K562 (cell line): ENCODE data around the gene CHMP2A. TPM values are rescaled to one million over a fixed set of nuclear protein-coding genes. Genes with fewer than 3 reads are reported as not detected.

ENCODE experiments used
- BHLHE40 ChIP-seq: IDR thresholded peaks from 2 replicates; pipeline ENCODE4 v1.6.1; 2011; ENCODE audit warnings: low read length, improper control_type of control experiment
- BRD4 ChIP-seq: fragments of 200-600 bp; sonication (generic); IDR thresholded peaks from 2 replicates; pipeline ENCODE4 v1.6.1; 2017; ENCODE audit warnings: inconsistent platforms
- CBFA2T2 ChIP-seq: fragments of 450-650 bp; conservative IDR thresholded peaks from 2 replicates; pipeline ENCODE4 v1.6.1; 2017; ENCODE audit warnings: mild to moderate bottlenecking
- CHD2 ChIP-seq: IDR thresholded peaks from 2 replicates; pipeline ENCODE4 v1.6.1; 2011; ENCODE audit warnings: low read depth, low read length
- DDX20 ChIP-seq: fragments of 450-650 bp; IDR thresholded peaks from 2 replicates; pipeline ENCODE4 v1.6.1; 2016; ENCODE audit warnings: missing genetic modification characterization, low read depth, mild to moderate bottlenecking, missing compliant biosample characterization, moderate library complexity
- DNMT1 ChIP-seq: fragments of 450-650 bp; IDR thresholded peaks from 2 replicates; pipeline ENCODE4 v1.6.1; 2016; ENCODE audit warnings: antibody characterized with exemption, mild to moderate bottlenecking
- EWSR1 ChIP-seq: fragments of 450-650 bp; IDR thresholded peaks from 2 replicates; pipeline ENCODE4 v1.6.1; 2018; ENCODE audit warnings: borderline replicate concordance, mild to moderate bottlenecking, low read depth, moderate library complexity; ENCODE audit not compliant: partially characterized antibody
- HIVEP1 ChIP-seq: fragments of 250-450 bp; sonication (Bioruptor Pico); IDR thresholded peaks from 2 replicates; pipeline ENCODE4 v1.4.0; 2020; ENCODE audit warnings: mild to moderate bottlenecking
- JUNB ChIP-seq: fragments of 450-650 bp; formaldehyde crosslinking; conservative IDR thresholded peaks from 2 replicates; pipeline ENCODE4 v1.4.0; 2020; ENCODE audit warnings: mild to moderate bottlenecking
- MTA2 ChIP-seq: fragments of 450-650 bp; IDR thresholded peaks from 2 replicates; pipeline ENCODE4 v1.6.1; 2016; ENCODE audit warnings: low read depth
- NCOA6 ChIP-seq: fragments of 450-650 bp; IDR thresholded peaks from 2 replicates; pipeline ENCODE4 v1.6.1; 2017; ENCODE audit warnings: mild to moderate bottlenecking
- NFRKB ChIP-seq: fragments of 450-650 bp; IDR thresholded peaks from 2 replicates; pipeline ENCODE4 v1.6.1; 2016; ENCODE audit warnings: low read depth
- PCBP1 ChIP-seq: fragments of 200-400 bp; formaldehyde crosslinking; IDR thresholded peaks from 2 replicates; pipeline ENCODE4 v1.6.1; 2018; ENCODE audit warnings: mild to moderate bottlenecking, low read depth, low read length; ENCODE audit not compliant: poor library complexity, severe bottlenecking
- POLR3G ChIP-seq: IDR thresholded peaks from 2 replicates; pipeline ENCODE4 v1.6.1; 2011; ENCODE audit not compliant: insufficient read length, insufficient replicate concordance; ENCODE audit errors: extremely low read depth
- RNF2 ChIP-seq: sonication (generic); IDR thresholded peaks from 2 replicates; pipeline ENCODE4 v1.6.1; 2016
- SMAD2 ChIP-seq: fragments of 150-350 bp; IDR thresholded peaks from 2 replicates; pipeline ENCODE4 v1.6.1; 2014; ENCODE audit warnings: low read depth, mild to moderate bottlenecking, low read length
- SMAD4 ChIP-seq: fragments of 250-450 bp; sonication (Bioruptor Pico); conservative IDR thresholded peaks from 2 replicates; pipeline ENCODE4 v1.8.0; 2021; ENCODE audit warnings: inconsistent platforms, mild to moderate bottlenecking, moderate library complexity
- SMC3 ChIP-seq: conservative IDR thresholded peaks from 2 replicates; pipeline ENCODE4 v1.6.1; 2011; ENCODE audit warnings: low read depth, low read length, improper control_type of control experiment; ENCODE audit not compliant: insufficient read depth
- SNRNP70 ChIP-seq: fragments of 200-400 bp; formaldehyde crosslinking; optimal IDR thresholded peaks from 2 replicates; pipeline ENCODE3; 2017; ENCODE audit warnings: low read depth, low read length
- TAF1 ChIP-seq: IDR thresholded peaks from 2 replicates; pipeline ENCODE4 v1.6.1; 2011; ENCODE audit warnings: mild to moderate bottlenecking, low read length, moderate library complexity; ENCODE audit not compliant: insufficient read depth, control insufficient read depth, severe bottlenecking; ENCODE audit errors: extremely low read depth
- TRIM24 ChIP-seq, 2 experiments: fragments of 450-650 bp; IDR thresholded peaks; 2 replicates each; pipeline ENCODE4 v1.6.1; 2016
- U2AF1 ChIP-seq: fragments of 200-400 bp; formaldehyde crosslinking; optimal IDR thresholded peaks from 2 replicates; pipeline ENCODE3; 2017; ENCODE audit warnings: mild to moderate bottlenecking, low read depth, low read length, moderate library complexity
- U2AF2 ChIP-seq: fragments of 200-400 bp; formaldehyde crosslinking; optimal IDR thresholded peaks from 2 replicates; pipeline ENCODE3; 2017; ENCODE audit warnings: low read depth, mild to moderate bottlenecking, low read length
- ZNF311 ChIP-seq: fragments of 250-450 bp; sonication (Bioruptor Pico); IDR thresholded peaks from 2 replicates; pipeline ENCODE4 v1.4.0; 2020; ENCODE audit warnings: mild to moderate bottlenecking, moderate library complexity
- ZNF408 ChIP-seq: fragments of 250-450 bp; sonication (Bioruptor Pico); IDR thresholded peaks from 2 replicates; pipeline ENCODE4 v1.4.0; 2020; ENCODE audit warnings: low read depth, mild to moderate bottlenecking, moderate library complexity
- polyA plus RNA-seq, 8 experiments: library from polyadenylated mRNA; depleted of rRNA in 4 of 8; stranded (reverse) in 5 of 8; unstranded in 3 of 8; fragments of >200 nt; fragmentation: Nextera tagmentation in 2 of 8; fragmentation: Illumina TruSeq in 1 of 8; extraction: Ambion mirVana in 2 of 8; extraction: Trizol in 1 of 8; gene quantifications; 2 replicates each; pipeline versions ENCODE4 v1.2.1 to v1.2.3, GENCODE V29; 2011 to 2014; ENCODE audit warnings: inconsistent platforms in 1 of 8, missing spikeins in 1 of 8
- total RNA-seq, 7 experiments: library from RNA; depleted of rRNA in 6 of 7; stranded (reverse); fragments of >200 nt in 6 of 7; fragmentation: Illumina TruSeq in 2 of 7; extraction: Trizol in 2 of 7; gene quantifications; 2 replicates each; pipeline versions ENCODE4 v1.2.1 to v1.2.3, GENCODE V29; 2011 to 2021; ENCODE audit warnings: low replicate concordance in 1 of 7
- TF ChIP-seq, protein P1 (sequence below): fragments of 200-800 bp; sonication (Bioruptor generic); IDR thresholded peaks from 2 replicates; pipeline ENCODE4 v1.6.1; 2017; ENCODE audit warnings: missing genetic modification characterization, missing compliant biosample characterization
- TF ChIP-seq, protein P2 (sequence below): sonication (generic); formaldehyde crosslinking; IDR thresholded peaks from 2 replicates; pipeline ENCODE4 v1.8.0; 2022; ENCODE audit warnings: mild to moderate bottlenecking, missing genetic modification reagents
- TF ChIP-seq, protein P3 (sequence below): fragments of 450-650 bp; IDR thresholded peaks from 2 replicates; pipeline ENCODE4 v1.6.1; 2016; ENCODE audit warnings: low read depth, mild to moderate bottlenecking, moderate library complexity

Gene CHMP2A
- total and polyA plus RNA-seq, 9 of the 15 experiments (the other 6 are each of a cell fraction or from before 2014, with no cell fraction given): 57.6 to 159 (median 87.2) TPM

DNA sequence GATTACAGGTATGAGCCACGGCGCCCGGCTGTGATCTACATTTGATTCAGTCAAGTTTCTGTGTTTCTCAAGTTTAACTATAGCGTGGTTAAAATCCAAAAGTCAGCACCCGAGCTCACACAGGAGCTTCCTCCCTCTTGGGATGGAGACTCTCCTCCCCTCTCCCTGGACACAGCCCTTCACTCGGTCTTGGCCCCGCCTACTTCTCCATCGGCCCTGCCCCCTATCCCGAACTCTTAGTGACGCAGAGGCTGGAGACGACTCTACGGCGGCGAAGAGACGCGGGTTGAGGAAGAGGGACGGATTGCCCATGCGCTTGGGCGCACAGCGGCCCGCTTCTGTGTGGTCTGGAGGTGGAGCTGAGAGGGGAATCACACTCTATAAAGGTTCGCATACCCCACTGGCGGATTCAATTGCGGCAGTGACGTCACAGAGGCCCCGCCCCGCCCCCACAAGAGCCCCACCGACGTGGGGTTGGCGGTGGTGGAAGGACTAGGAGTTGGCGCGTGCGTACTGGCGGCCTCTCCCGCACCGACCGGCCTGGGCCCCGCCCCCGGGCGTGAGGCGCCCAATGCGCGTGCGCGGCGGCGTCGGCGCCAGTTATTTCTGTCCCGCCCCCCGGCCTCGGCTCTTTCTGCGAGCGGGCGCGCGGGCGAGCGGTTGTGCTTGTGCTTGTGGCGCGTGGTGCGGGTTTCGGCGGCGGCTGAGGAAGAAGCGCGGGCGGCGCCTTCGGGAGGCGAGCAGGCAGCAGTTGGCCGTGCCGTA, 10.9 kb downstream of the CHMP2A start, which contains the start of gene TRIM28 (continued):
- TF ChIP-seq BHLHE40: no peak
- TF ChIP-seq SMAD2: no peak
- TF ChIP-seq BRD4: no peak
- TF ChIP-seq, protein P1, sequence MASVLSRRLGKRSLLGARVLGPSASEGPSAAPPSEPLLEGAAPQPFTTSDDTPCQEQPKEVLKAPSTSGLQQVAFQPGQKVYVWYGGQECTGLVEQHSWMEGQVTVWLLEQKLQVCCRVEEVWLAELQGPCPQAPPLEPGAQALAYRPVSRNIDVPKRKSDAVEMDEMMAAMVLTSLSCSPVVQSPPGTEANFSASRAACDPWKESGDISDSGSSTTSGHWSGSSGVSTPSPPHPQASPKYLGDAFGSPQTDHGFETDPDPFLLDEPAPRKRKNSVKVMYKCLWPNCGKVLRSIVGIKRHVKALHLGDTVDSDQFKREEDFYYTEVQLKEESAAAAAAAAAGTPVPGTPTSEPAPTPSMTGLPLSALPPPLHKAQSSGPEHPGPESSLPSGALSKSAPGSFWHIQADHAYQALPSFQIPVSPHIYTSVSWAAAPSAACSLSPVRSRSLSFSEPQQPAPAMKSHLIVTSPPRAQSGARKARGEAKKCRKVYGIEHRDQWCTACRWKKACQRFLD (CRISPR knock-in tag): 0 out of 2 replicates have a peak, but pooled peaks have one; percentile 69
- peak; percentile 98 for TF ChIP-seq TAF1
- TF ChIP-seq U2AF2: no peak
- TF ChIP-seq EWSR1: no peak
- TF ChIP-seq, protein P2, sequence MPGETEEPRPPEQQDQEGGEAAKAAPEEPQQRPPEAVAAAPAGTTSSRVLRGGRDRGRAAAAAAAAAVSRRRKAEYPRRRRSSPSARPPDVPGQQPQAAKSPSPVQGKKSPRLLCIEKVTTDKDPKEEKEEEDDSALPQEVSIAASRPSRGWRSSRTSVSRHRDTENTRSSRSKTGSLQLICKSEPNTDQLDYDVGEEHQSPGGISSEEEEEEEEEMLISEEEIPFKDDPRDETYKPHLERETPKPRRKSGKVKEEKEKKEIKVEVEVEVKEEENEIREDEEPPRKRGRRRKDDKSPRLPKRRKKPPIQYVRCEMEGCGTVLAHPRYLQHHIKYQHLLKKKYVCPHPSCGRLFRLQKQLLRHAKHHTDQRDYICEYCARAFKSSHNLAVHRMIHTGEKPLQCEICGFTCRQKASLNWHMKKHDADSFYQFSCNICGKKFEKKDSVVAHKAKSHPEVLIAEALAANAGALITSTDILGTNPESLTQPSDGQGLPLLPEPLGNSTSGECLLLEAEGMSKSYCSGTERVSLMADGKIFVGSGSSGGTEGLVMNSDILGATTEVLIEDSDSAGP (CRISPR knock-in tag): no peak
- peak; percentile 88 for TF ChIP-seq SMAD4 (CRISPR knock-in tag)
- TF ChIP-seq JUNB (CRISPR knock-in tag): no peak
- no peak for TF ChIP-seq CBFA2T2
- no peak for TF ChIP-seq DDX20
- TF ChIP-seq HIVEP1 (CRISPR knock-in tag): no peak
- TF ChIP-seq CHD2: peak; percentile 26; the same call in 1 of the 2 replicates
- TF ChIP-seq SMC3: no peak
- no peak for TF ChIP-seq POLR3G
- TF ChIP-seq NFRKB: no peak
- TF ChIP-seq SNRNP70: no peak
- TF ChIP-seq MTA2: no peak
- no peak for TF ChIP-seq PCBP1
- TF ChIP-seq, protein P3, sequence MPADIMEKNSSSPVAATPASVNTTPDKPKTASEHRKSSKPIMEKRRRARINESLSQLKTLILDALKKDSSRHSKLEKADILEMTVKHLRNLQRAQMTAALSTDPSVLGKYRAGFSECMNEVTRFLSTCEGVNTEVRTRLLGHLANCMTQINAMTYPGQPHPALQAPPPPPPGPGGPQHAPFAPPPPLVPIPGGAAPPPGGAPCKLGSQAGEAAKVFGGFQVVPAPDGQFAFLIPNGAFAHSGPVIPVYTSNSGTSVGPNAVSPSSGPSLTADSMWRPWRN: no peak
- TF ChIP-seq NCOA6: 0 out of 2 replicates have a peak, but pooled peaks have one; percentile 56
- no peak for TF ChIP-seq ZNF311 (CRISPR knock-in tag)
- TF ChIP-seq ZNF408 (CRISPR knock-in tag): no peak
- peak; percentile 75 for TF ChIP-seq U2AF1
- TF ChIP-seq TRIM24 (IDR thresholded peaks at IDR 0.05): no peak
- no peak for TF ChIP-seq DNMT1
- TF ChIP-seq RNF2: 0 out of 2 replicates have a peak, but pooled peaks have one; percentile 52
